Astrocyte (in vitro differentiated cells and primary cell): Measurements from ENCODE around the gene SIRPB2.

Experiments used
- EZH2 ChIP-seq: IDR thresholded peaks from 2 replicates; pipeline ENCODE4 v1.6.1; 2012; ENCODE audit warnings: mild to moderate bottlenecking, low read length, inconsistent platforms; ENCODE audit not compliant: insufficient read depth
- TF ChIP-seq, protein P1 (sequence below): IDR thresholded peaks from 2 replicates; pipeline ENCODE4 v1.5.1; 2011; ENCODE audit warnings: low read depth, mild to moderate bottlenecking, inconsistent platforms, low read length, moderate library complexity; ENCODE audit not compliant: insufficient read depth

- TF ChIP-seq, protein P1, sequence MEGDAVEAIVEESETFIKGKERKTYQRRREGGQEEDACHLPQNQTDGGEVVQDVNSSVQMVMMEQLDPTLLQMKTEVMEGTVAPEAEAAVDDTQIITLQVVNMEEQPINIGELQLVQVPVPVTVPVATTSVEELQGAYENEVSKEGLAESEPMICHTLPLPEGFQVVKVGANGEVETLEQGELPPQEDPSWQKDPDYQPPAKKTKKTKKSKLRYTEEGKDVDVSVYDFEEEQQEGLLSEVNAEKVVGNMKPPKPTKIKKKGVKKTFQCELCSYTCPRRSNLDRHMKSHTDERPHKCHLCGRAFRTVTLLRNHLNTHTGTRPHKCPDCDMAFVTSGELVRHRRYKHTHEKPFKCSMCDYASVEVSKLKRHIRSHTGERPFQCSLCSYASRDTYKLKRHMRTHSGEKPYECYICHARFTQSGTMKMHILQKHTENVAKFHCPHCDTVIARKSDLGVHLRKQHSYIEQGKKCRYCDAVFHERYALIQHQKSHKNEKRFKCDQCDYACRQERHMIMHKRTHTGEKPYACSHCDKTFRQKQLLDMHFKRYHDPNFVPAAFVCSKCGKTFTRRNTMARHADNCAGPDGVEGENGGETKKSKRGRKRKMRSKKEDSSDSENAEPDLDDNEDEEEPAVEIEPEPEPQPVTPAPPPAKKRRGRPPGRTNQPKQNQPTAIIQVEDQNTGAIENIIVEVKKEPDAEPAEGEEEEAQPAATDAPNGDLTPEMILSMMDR = no peak
- TF ChIP-seq EZH2 = no peak
Observed at GRCh38 chr20:1471242-1471641, 20.0 kb downstream of the SIRPB2 start.
